IMR-90 (cell line): ENCODE results near the gene ADAMTS13. TPM values are rescaled to one million over a fixed set of nuclear protein-coding genes. Genes with fewer than 3 reads are reported as not detected.
A peak's percentile ranks its signal among the peaks of the same experiment; 100 is the strongest.

Experiments used
- ATAC-seq: fragments of 200-7000 bp; cut with Tn5 transposase; 2 replicates; pipeline ENCODE4 v1.9.1; 2020; ENCODE audit warnings: low read depth, mild to moderate bottlenecking, moderate library complexity
- BruUV-seq: library from RNA; stranded (reverse); fragments of 400-500 nt; replicated peaks from 2 replicates; lab custom pipeline; 2021; lab: Mats Ljungman, UMichigan
- CTCF ChIA-PET: fragments of 300-600 bp; formaldehyde crosslinking; extraction: SDS; loops from one replicate; lab custom pipeline; 2021; ENCODE audit warnings: antibody characterized with exemption; lab: Yijun Ruan, JAX
- POLR2A ChIA-PET: fragments of 300-600 bp; sonication (Branson Sonifier 250); formaldehyde crosslinking; loops from one replicate; lab custom pipeline; 2022; ENCODE audit warnings: antibody characterized with exemption; ENCODE audit not compliant: unreplicated experiment; lab: Charles Lee
- DNase-seq: peaks from one replicate; pipeline ENCODE4 v3.0.0; 2013
- H2AFZ ChIP-seq: replicated peaks from 2 replicates; pipeline ENCODE3; 2013; ENCODE audit warnings: low read length, mild to moderate bottlenecking; ENCODE audit not compliant: poor library complexity
- H2AK5ac ChIP-seq: 2 replicates; pipeline ENCODE4 v1.6.1; 2013; ENCODE audit warnings: low read depth, low read length, inconsistent platforms
- H2AK9ac ChIP-seq: replicated peaks from 2 replicates; pipeline ENCODE3; 2013; ENCODE audit warnings: mild to moderate bottlenecking, low read depth, low read length, moderate library complexity; ENCODE audit not compliant: poor library complexity
- H2BK120ac ChIP-seq: 2 replicates; pipeline ENCODE4 v1.6.1; 2013; ENCODE audit warnings: low read depth, low read length, inconsistent platforms
- H2BK15ac ChIP-seq: 3 replicates; pipeline ENCODE4 v1.6.1; 2013; ENCODE audit warnings: low read depth, low read length, inconsistent platforms
- H2BK20ac ChIP-seq: 2 replicates; pipeline ENCODE4 v1.6.1; 2013; ENCODE audit warnings: low read depth, mild to moderate bottlenecking, inconsistent platforms, low read length, moderate library complexity
- H2BK5ac ChIP-seq: 2 replicates; pipeline ENCODE4 v1.6.1; 2013; ENCODE audit warnings: mild to moderate bottlenecking, low read depth, low read length, inconsistent platforms; ENCODE audit not compliant: poor library complexity, severe bottlenecking
- H3K14ac ChIP-seq: replicated peaks from 2 replicates; pipeline ENCODE4 v1.6.1; 2013; ENCODE audit warnings: low read depth, low read length, inconsistent platforms
- H3K18ac ChIP-seq: 2 replicates; pipeline ENCODE4 v1.6.1; 2013; ENCODE audit warnings: low read depth, low read length, control low read depth
- H3K23ac ChIP-seq: 2 replicates; pipeline ENCODE4 v1.6.1; 2013; ENCODE audit warnings: low read depth, low read length, inconsistent platforms
- H3K27ac ChIP-seq: 2 replicates; pipeline ENCODE4 v1.5.1; 2013; ENCODE audit warnings: mild to moderate bottlenecking, control low read depth, low read length; ENCODE audit not compliant: insufficient read depth
- H3K27me3 ChIP-seq: 2 replicates; pipeline ENCODE4 v1.6.1; 2013; ENCODE audit warnings: low read length; ENCODE audit not compliant: control insufficient read depth, insufficient read depth
- H3K36me3 ChIP-seq: 2 replicates; pipeline ENCODE4 v1.6.1; 2013; ENCODE audit warnings: low read length, mixed read lengths; ENCODE audit not compliant: control insufficient read depth, insufficient read depth
- H3K4ac ChIP-seq: 2 replicates; pipeline ENCODE4 v1.6.1; 2013; ENCODE audit warnings: low read depth, low read length, inconsistent platforms
- H3K4me1 ChIP-seq: 2 replicates; pipeline ENCODE4 v1.6.1; 2013; ENCODE audit warnings: low read length, mixed read lengths; ENCODE audit not compliant: control insufficient read depth, insufficient read depth
- H3K4me2 ChIP-seq: 2 replicates; pipeline ENCODE4 v1.6.1; 2013; ENCODE audit warnings: low read depth, mild to moderate bottlenecking, control low read depth, low read length, moderate library complexity
- H3K4me3 ChIP-seq: 2 replicates; pipeline ENCODE4 v1.5.1; 2013; ENCODE audit warnings: low read depth, mild to moderate bottlenecking, control low read depth, low read length, moderate library complexity; ENCODE audit not compliant: insufficient read depth
- H3K56ac ChIP-seq: 2 replicates; pipeline ENCODE4 v1.6.1; 2013; ENCODE audit warnings: low read length, inconsistent platforms; ENCODE audit not compliant: insufficient read depth; ENCODE audit errors: extremely low read depth
- H3K79me1 ChIP-seq, 2 experiments: 2 replicates each; pipeline ENCODE4 v1.6.1; 2013; ENCODE audit warnings: low read length in 2 of 2, inconsistent platforms in 1 of 2, low read depth in 1 of 2
- H3K9ac ChIP-seq: 2 replicates; pipeline ENCODE4 v1.6.1; 2013; ENCODE audit warnings: low read depth, low read length, control low read depth
- H3K9me1 ChIP-seq: 2 replicates; pipeline ENCODE4 v1.6.1; 2013; ENCODE audit warnings: low read length, inconsistent platforms; ENCODE audit not compliant: insufficient read depth
- H3K9me3 ChIP-seq: 2 replicates; pipeline ENCODE4 v1.6.1; 2013; ENCODE audit warnings: low read length; ENCODE audit not compliant: control insufficient read depth, insufficient read depth
- H4K20me1 ChIP-seq: 2 replicates; pipeline ENCODE4 v1.6.1; 2013; ENCODE audit warnings: low read length, inconsistent platforms; ENCODE audit not compliant: insufficient read depth
- H4K5ac ChIP-seq: 2 replicates; pipeline ENCODE4 v1.6.1; 2013; ENCODE audit warnings: mild to moderate bottlenecking, low read depth, low read length, control low read depth
- H4K8ac ChIP-seq, 2 experiments: 2 replicates each; pipeline ENCODE4 v1.6.1; 2013; ENCODE audit warnings: low read depth in 2 of 2, low read length in 2 of 2, control low read depth in 1 of 2, inconsistent platforms in 1 of 2
- H4K91ac ChIP-seq: 2 replicates; pipeline ENCODE4 v1.6.1; 2013; ENCODE audit warnings: low read depth, low read length, inconsistent platforms; ENCODE audit not compliant: insufficient read depth
- BHLHE40 ChIP-seq: fragments of 150-350 bp; IDR thresholded peaks from 2 replicates; pipeline ENCODE4 v1.6.1; 2016; ENCODE audit warnings: mild to moderate bottlenecking, low read depth, low read length
- CEBPB ChIP-seq: IDR thresholded peaks from 2 replicates; pipeline ENCODE4 v1.6.1; 2012; ENCODE audit warnings: low read depth, low read length, improper control_type of control experiment
- CHD1 ChIP-seq: IDR thresholded peaks from 2 replicates; pipeline ENCODE4 v1.6.1; 2012; ENCODE audit warnings: low read depth, low read length, improper control_type of control experiment
- ELK1 ChIP-seq: fragments of 150-350 bp; IDR thresholded peaks from 2 replicates; pipeline ENCODE4 v1.6.1; 2016; ENCODE audit warnings: low read depth, mild to moderate bottlenecking, low read length, moderate library complexity, borderline replicate concordance
- MAFK ChIP-seq: IDR thresholded peaks from 2 replicates; pipeline ENCODE4 v1.6.1; 2012; ENCODE audit warnings: low read depth, low read length, improper control_type of control experiment
- MAZ ChIP-seq: IDR thresholded peaks from 2 replicates; pipeline ENCODE4 v1.6.1; 2012; ENCODE audit warnings: low read depth, mild to moderate bottlenecking, low read length, improper control_type of control experiment, moderate library complexity, borderline replicate concordance
- NFE2L2 ChIP-seq: fragments of 150-350 bp; IDR thresholded peaks from 2 replicates; pipeline ENCODE4 v1.6.1; 2016; ENCODE audit warnings: low read depth, mild to moderate bottlenecking, low read length
- POLR2A ChIP-seq: IDR thresholded peaks from 2 replicates; pipeline ENCODE4 v1.6.1; 2012; ENCODE audit warnings: mild to moderate bottlenecking, low read depth, low read length
- RCOR1 ChIP-seq: IDR thresholded peaks from 2 replicates; pipeline ENCODE4 v1.6.1; 2012; ENCODE audit warnings: mild to moderate bottlenecking, low read length, improper control_type of control experiment; ENCODE audit not compliant: insufficient replicate concordance
- RFX5 ChIP-seq: IDR thresholded peaks from 2 replicates; pipeline ENCODE4 v1.8.0; 2012; ENCODE audit warnings: low read depth, mild to moderate bottlenecking, low read length, moderate library complexity
- SMC3 ChIP-seq: fragments of 150-350 bp; IDR thresholded peaks from 2 replicates; pipeline ENCODE4 v1.6.1; 2016; ENCODE audit warnings: low read depth, mild to moderate bottlenecking, antibody characterized with exemption, low read length, moderate library complexity
- USF2 ChIP-seq: fragments of 150-350 bp; IDR thresholded peaks from 2 replicates; pipeline ENCODE4 v1.6.1; 2017; ENCODE audit warnings: mild to moderate bottlenecking, antibody characterized with exemption, low read length, low read depth
- WGBS, 2 experiments: methylation state at CpG; one replicate each; pipeline versions ENCODE4 v1.1.5 to v1.1.7; 2013; ENCODE audit warnings: missing lambda C conversion rate in 2 of 2; ENCODE audit not compliant: insufficient read length in 1 of 2; ENCODE audit errors: extremely low coverage in 2 of 2; 5-methylcytosine and 5-hydroxymethylcytosine counted together
- dilution Hi-C: fragments of 300-500 bp; cut with HindIII; formaldehyde crosslinking; loops from one replicate; pipeline ENCODE4 v1.14.3; 2018; ENCODE audit warnings: low sequenced_read_pairs; ENCODE audit not compliant: unreplicated experiment
- in situ Hi-C: fragments of 300-500 bp; cut with MboI; formaldehyde crosslinking; loops from 3 replicates; pipeline ENCODE4 v1.14.3; 2019; ENCODE audit warnings: low sequenced_read_pairs, inconsistent platforms, mixed read lengths
- intact Hi-C: fragments of 100-400 bp; cut with micrococcal nuclease; formaldehyde crosslinking; loops from 2 replicates; pipeline ENCODE4 v1.10.0; 2022
- polyA plus RNA-seq, 3 experiments: library from polyadenylated mRNA; depleted of rRNA; stranded (reverse); fragments of >200 nt; gene quantifications; 2 replicates each; pipeline ENCODE4 v1.2.3, GENCODE V29; 2012; ENCODE audit warnings: low replicate concordance in 1 of 3
- total RNA-seq: library from RNA; depleted of rRNA; stranded (reverse); fragments of >200 nt; gene quantifications from 2 replicates; pipeline ENCODE4 v1.2.3, GENCODE V29; 2012

ADAMTS13 gene
- total and polyA plus RNA-seq, 2 of the 4 experiments (the other 2 are of a cell fraction), result 0.18 to 2.8 TPM

- H2AK5ac ChIP-seq, result no peak overlapping the region
- H3K27me3 ChIP-seq, result peaks cover 24% of the 10 kb centered on the region; the same call in 1 of the 2 replicates
- H3K56ac ChIP-seq, result no peak overlapping the region
- H2BK5ac ChIP-seq, result no peak overlapping the region
- ATAC-seq (peak; percentile 50), DNase-seq (peak; percentile 38)
- no peak overlapping the region for H4K5ac ChIP-seq
- no peak overlapping the region for H2BK15ac ChIP-seq
- no peak overlapping the region for H2AFZ ChIP-seq
- no peak overlapping the region for H3K4me2 ChIP-seq
- H2BK120ac ChIP-seq, result no peak overlapping the region
- no peak overlapping the region for H2AK9ac ChIP-seq
- no peak overlapping the region for H4K8ac ChIP-seq
- H4K20me1 ChIP-seq, result 0 out of 2 replicates have a peak, but pooled peaks cover 5% of the 10 kb centered on the region
- no peaks in the 10 kb centered on the region for H3K36me3 ChIP-seq
- H3K14ac ChIP-seq, result no peak overlapping the region
- dilution Hi-C loops, result no loop called here
- no TSS peak for BruUV-seq
- H3K27ac ChIP-seq, result no peak overlapping the region
- TF ChIP-seq CEBPB (no peak), RCOR1 (no peak), MAFK (no peak), POLR2A (no peak), NFE2L2 (no peak), ELK1 (no peak), RFX5 (no peak), BHLHE40 (no peak), SMC3 (no peak), CHD1 (no peak), MAZ (no peak), USF2 (no peak)
- no peaks in the 10 kb centered on the region for H3K79me1 ChIP-seq
- H3K23ac ChIP-seq, result no peak overlapping the region
- H3K4ac ChIP-seq, result no peak overlapping the region
- 80% methylated on average over 1 of the region's 19 CpGs; no CpG with 5 or more reads in 1 of the 2 experiments for WGBS, 2 experiments
- H3K9ac ChIP-seq, result no peak overlapping the region
- intact Hi-C loops, result no loop called here
- POLR2A ChIA-PET, result no interaction called here
- H2BK20ac ChIP-seq, result no peak overlapping the region
- CTCF ChIA-PET, result no interaction called here
- no peak overlapping the region for H4K91ac ChIP-seq
- H3K4me1 ChIP-seq, result peaks cover 4% of the 10 kb centered on the region; the same call in 1 of the 2 replicates
- H3K9me3 ChIP-seq, result no peaks in the 10 kb centered on the region
- no peaks in the 10 kb centered on the region; the same call in 1 of the 2 replicates for H3K9me1 ChIP-seq
- in situ Hi-C loops, result loop anchor here (10.0 to 25.0 kb wide), 2 partner anchors 85 to 452 kb away; partner anchors contain the start of gene GTF3C5
- no peak overlapping the region for H3K4me3 ChIP-seq
- H3K18ac ChIP-seq, result no peak overlapping the region
Measured at GRCh38 chr9:133489253-133490190, 67.4 kb downstream of the ADAMTS13 start.
